HCT116 (cell line): ENCODE measurements around the gene VDAC1.

ENCODE experiments used
- ATF3 ChIP-seq: IDR thresholded peaks from 2 replicates; pipeline ENCODE4 v1.6.1; 2012
- CTCF ChIP-seq, 3 experiments: fragments of 200-600 bp in 1 of 3; sonication (generic) in 1 of 3; IDR thresholded peaks in 2 of 3; conservative IDR thresholded peaks in 1 of 3; 2 replicates each; pipeline ENCODE4 v1.5.1; 2012 to 2017; ENCODE audit warnings: low read depth in 2 of 3, low read length in 2 of 3, antibody characterized with exemption in 1 of 3, borderline replicate concordance in 1 of 3, control low read depth in 1 of 3, mild to moderate bottlenecking in 1 of 3, mixed read lengths in 1 of 3, mixed run types in 1 of 3, moderate library complexity in 1 of 3; ENCODE audit not compliant: insufficient read depth in 1 of 3
- EZH2 ChIP-seq: fragments of 200-600 bp; sonication (generic); IDR thresholded peaks from 2 replicates; pipeline ENCODE4 v1.6.1; 2017; ENCODE audit warnings: antibody characterized with exemption, mixed run types
- POLR2A ChIP-seq: IDR thresholded peaks from 2 replicates; pipeline ENCODE4 v1.7.0; 2011; ENCODE audit warnings: borderline replicate concordance; ENCODE audit not compliant: insufficient read depth, insufficient read length; ENCODE audit errors: extremely low read depth
- POLR2AphosphoS5 ChIP-seq: IDR thresholded peaks from 2 replicates; pipeline ENCODE4 v1.6.1; 2011; ENCODE audit warnings: mild to moderate bottlenecking, low read depth, low read length, moderate library complexity
- RAD21 ChIP-seq: IDR thresholded peaks from 2 replicates; pipeline ENCODE4 v1.6.1; 2012; ENCODE audit warnings: low read depth, mild to moderate bottlenecking
- REST ChIP-seq: IDR thresholded peaks from 2 replicates; pipeline ENCODE4 v1.6.1; 2012; ENCODE audit warnings: low read depth
- SRF ChIP-seq: IDR thresholded peaks from 2 replicates; pipeline ENCODE4 v1.6.1; 2012; ENCODE audit warnings: low read depth
- ZFX ChIP-seq: fragments of 450-650 bp; IDR thresholded peaks from 2 replicates; pipeline ENCODE4 v1.6.1; 2017
- TF ChIP-seq, protein P1 (sequence below): IDR thresholded peaks from 2 replicates; pipeline ENCODE4 v1.6.1; 2012

GRCh38 chr5:133970325-133970909 is 34.4 kb downstream of the VDAC1 start:
- no peak for TF ChIP-seq POLR2AphosphoS5
- TF ChIP-seq CTCF (IDR thresholded peaks at IDR 0.05 in 2 of 3, conservative IDR thresholded peaks at IDR 0.05 in 1 of 3; ENCODE audit: borderline replicate concordance in 1 of 3, insufficient read depth in 1 of 3, low read depth in 2 of 3, low read length in 2 of 3), result no peak
- TF ChIP-seq POLR2A, result no peak
- TF ChIP-seq EZH2, result no peak
- no peak for TF ChIP-seq RAD21
- no peak for TF ChIP-seq SRF
- no peak for TF ChIP-seq REST
- no peak for TF ChIP-seq ATF3
- TF ChIP-seq, protein P1, sequence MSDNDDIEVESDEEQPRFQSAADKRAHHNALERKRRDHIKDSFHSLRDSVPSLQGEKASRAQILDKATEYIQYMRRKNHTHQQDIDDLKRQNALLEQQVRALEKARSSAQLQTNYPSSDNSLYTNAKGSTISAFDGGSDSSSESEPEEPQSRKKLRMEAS, result no peak
- TF ChIP-seq ZFX, result no peak
